ENCODE data around the gene ZNF365. TPM values are rescaled to one million over a fixed set of nuclear protein-coding genes. Genes with fewer than 3 reads are reported as not detected.

The ZNF365 gene
- total and polyA plus RNA-seq, 12 donors: 0.11 to 2.3 (median 0.75) TPM; not detected in 2

DNA sequence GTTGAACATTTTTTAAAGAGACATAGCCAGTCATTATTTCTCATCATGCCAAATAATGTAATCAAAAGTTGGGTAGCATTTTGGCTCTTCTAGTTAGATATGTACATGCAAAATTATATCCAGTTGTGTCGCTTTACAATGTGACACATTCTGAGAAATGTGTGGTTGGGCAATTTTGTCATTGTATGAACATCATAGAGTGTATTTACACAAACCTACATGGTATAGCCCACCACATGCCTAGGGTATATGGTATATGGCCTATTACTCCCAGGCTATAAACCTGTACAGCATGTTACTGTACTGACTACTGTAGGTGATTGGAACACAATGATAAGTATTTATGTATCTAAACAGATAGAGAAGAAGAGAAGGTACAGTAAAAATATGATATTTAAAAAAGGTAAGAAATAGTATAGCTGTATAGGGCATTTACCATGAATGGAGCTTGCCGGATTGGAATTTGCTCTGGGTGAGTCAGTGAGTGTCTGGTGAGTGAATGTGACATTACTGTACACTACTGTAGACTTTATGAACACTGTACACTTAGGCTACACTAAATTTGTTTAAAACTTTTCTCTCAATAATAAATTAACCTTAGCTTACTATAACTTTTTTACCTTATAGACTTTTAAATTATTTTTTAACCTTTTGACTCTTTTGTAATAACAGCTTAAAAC lies 16.5 kb downstream of the ZNF365 start:
- no peaks in the 10 kb centered on the region for H3K36me3 ChIP-seq (replicated peaks in 1 of 2)
- no peaks in the 10 kb centered on the region for H3K4me1 ChIP-seq (replicated peaks in 1 of 2)
- TF ChIP-seq CTCF (IDR thresholded peaks at IDR 0.05) (no peak), POLR2A (IDR thresholded peaks at IDR 0.05) (no peak)
- WGBS, 4 donors: 90 to 96% (median 92%) methylated on average over 2 of the region's 2 CpGs
- H3K27me3 ChIP-seq: no peaks in the 10 kb centered on the region
- H3K4me3 ChIP-seq: no peak overlapping the region
- DNase-seq: no peak
- no peaks in the 10 kb centered on the region for H3K9me3 ChIP-seq (replicated peaks in 1 of 3)
- intact Hi-C loops (cut with DNase I): no loop called here
- H3K27ac ChIP-seq: no peak overlapping the region

DNA sequence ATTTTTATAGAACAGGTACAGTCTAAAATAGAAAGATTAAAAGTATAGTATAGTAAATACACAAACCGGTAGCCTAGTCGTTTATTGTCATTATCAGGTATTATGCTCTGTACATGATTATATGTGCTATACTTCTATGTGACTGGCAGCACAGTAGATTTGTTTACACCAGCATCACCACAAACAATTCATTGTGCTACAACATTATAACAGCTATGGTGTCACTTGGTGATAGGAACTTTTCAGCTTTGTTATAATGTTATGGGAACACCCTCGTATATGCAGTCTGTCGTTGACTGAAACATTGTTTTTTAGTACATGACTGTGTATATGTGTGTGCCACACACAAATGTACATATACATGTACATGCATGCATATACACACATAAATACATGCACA lies 19.1 kb downstream of the ZNF365 start:
- WGBS, 4 donors: 79 to 90% (median 86%) methylated on average over 4 of the region's 4 CpGs
- no peak for DNase-seq
- Histone ChIP-seq H3K27me3 (no peaks in the 10 kb centered on the region), H3K27ac (no peak overlapping the region), H3K36me3 (replicated peaks in 1 of 2) (no peaks in the 10 kb centered on the region), H3K9me3 (replicated peaks in 1 of 3) (no peaks in the 10 kb centered on the region), H3K4me1 (replicated peaks in 1 of 2) (no peaks in the 10 kb centered on the region), H3K4me3 (no peak overlapping the region)
- intact Hi-C loops (cut with DNase I): no loop called here
- TF ChIP-seq CTCF (IDR thresholded peaks at IDR 0.05) (no peak), POLR2A (IDR thresholded peaks at IDR 0.05) (no peak)

DNA sequence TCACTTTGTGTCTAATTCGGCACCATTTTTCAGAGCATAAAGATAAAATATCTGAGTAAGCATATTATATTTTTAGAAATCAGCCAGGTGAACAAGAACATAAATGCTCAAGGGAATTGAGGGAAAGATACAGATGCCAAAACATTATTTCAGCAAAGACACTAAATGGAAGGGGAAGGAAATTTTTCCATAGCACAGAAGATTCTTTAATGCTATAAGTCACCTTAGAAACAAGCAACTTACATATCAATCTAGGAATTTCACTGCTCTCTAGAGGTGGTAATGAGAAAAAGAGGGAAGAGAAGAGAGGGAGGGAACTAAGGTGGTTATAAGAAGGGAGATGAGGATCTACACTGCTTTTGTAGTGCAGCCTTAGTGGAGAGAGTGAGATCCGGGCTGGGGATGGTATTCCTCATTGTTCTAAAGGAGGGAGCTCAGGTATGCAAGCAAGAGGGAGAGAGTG lies 20.4 kb downstream of the ZNF365 start:
- Histone ChIP-seq H3K27me3 (no peaks in the 10 kb centered on the region), H3K9me3 (replicated peaks in 1 of 3) (no peaks in the 10 kb centered on the region), H3K36me3 (replicated peaks in 1 of 2) (no peaks in the 10 kb centered on the region), H3K27ac (no peak overlapping the region), H3K4me1 (replicated peaks in 1 of 2) (no peaks in the 10 kb centered on the region), H3K4me3 (no peak overlapping the region)
- TF ChIP-seq CTCF (IDR thresholded peaks at IDR 0.05) (no peak), POLR2A (IDR thresholded peaks at IDR 0.05) (no peak)
- DNase-seq: no peak
- intact Hi-C loops (cut with DNase I): no loop called here
- WGBS, 4 donors: 36 to 57% (median 50%) methylated on average over 2 of the region's 2 CpGs

- Histone ChIP-seq H3K27ac (no peak overlapping the region), H3K4me3 (no peak overlapping the region), H3K9me3 (replicated peaks in 1 of 3) (no peaks in the 10 kb centered on the region), H3K4me1 (replicated peaks in 1 of 2) (no peaks in the 10 kb centered on the region), H3K27me3 (no peaks in the 10 kb centered on the region), H3K36me3 (replicated peaks in 1 of 2) (no peaks in the 10 kb centered on the region)
- 59 to 67% (median 60%) methylated on average over 1 of the region's 1 CpG for whole genome bisulfite sequencing, 4 donors
- DNase-seq: no peak
- TF ChIP-seq POLR2A (IDR thresholded peaks at IDR 0.05) (no peak), CTCF (IDR thresholded peaks at IDR 0.05) (no peak)
- intact Hi-C loops (cut with DNase I): no loop called here
Measured at GRCh38 chr10:62395892-62396291, 21.7 kb downstream of the ZNF365 start.
